WTC11 (cell line): Measurements from ENCODE around the gene LYST. TPM values are rescaled to one million over a fixed set of nuclear protein-coding genes. Genes with fewer than 3 reads are reported as not detected.

Experiments used
- ATF1 ChIP-seq: sonication (generic); formaldehyde crosslinking; IDR thresholded peaks from 2 replicates; pipeline ENCODE4 v1.8.1; 2023; ENCODE audit warnings: mild to moderate bottlenecking, moderate library complexity, missing genetic modification reagents
- CREB1 ChIP-seq: sonication (generic); formaldehyde crosslinking; IDR thresholded peaks from 2 replicates; pipeline ENCODE4 v1.8.0; 2023; ENCODE audit warnings: mild to moderate bottlenecking, missing genetic modification reagents
- CREM ChIP-seq: sonication (generic); formaldehyde crosslinking; IDR thresholded peaks from 2 replicates; pipeline ENCODE4 v1.8.1; 2022; ENCODE audit warnings: mild to moderate bottlenecking, missing genetic modification reagents, moderate library complexity
- E2F1 ChIP-seq: sonication (generic); formaldehyde crosslinking; IDR thresholded peaks from 2 replicates; pipeline ENCODE4 v1.8.0; 2022; ENCODE audit warnings: mild to moderate bottlenecking, missing genetic modification reagents
- ESRRA ChIP-seq: sonication (generic); formaldehyde crosslinking; IDR thresholded peaks from 2 replicates; pipeline ENCODE4 v1.8.1; 2022; ENCODE audit warnings: mild to moderate bottlenecking, missing genetic modification reagents, borderline replicate concordance
- ETV6 ChIP-seq: sonication (generic); formaldehyde crosslinking; IDR thresholded peaks from 2 replicates; pipeline ENCODE4 v1.8.1; 2022; ENCODE audit warnings: mild to moderate bottlenecking, missing genetic modification reagents
- JAZF1 ChIP-seq: fragments of 250-450 bp; sonication (Bioruptor Pico); IDR thresholded peaks from 2 replicates; pipeline ENCODE4 v1.9.0; 2021; ENCODE audit warnings: moderate library complexity, mild to moderate bottlenecking, inconsistent platforms
- JUN ChIP-seq: sonication (generic); formaldehyde crosslinking; IDR thresholded peaks from 2 replicates; pipeline ENCODE4 v1.8.0; 2023; ENCODE audit warnings: mild to moderate bottlenecking, missing genetic modification reagents
- MLX ChIP-seq: sonication (generic); formaldehyde crosslinking; IDR thresholded peaks from 2 replicates; pipeline ENCODE4 v1.8.1; 2023; ENCODE audit warnings: mild to moderate bottlenecking, missing genetic modification reagents, moderate library complexity
- MYBL2 ChIP-seq: sonication (generic); formaldehyde crosslinking; IDR thresholded peaks from 2 replicates; pipeline ENCODE4 v1.8.1; 2023; ENCODE audit warnings: mild to moderate bottlenecking, moderate library complexity, missing genetic modification reagents
- NFATC4 ChIP-seq: fragments of 250-450 bp; sonication (Bioruptor Pico); IDR thresholded peaks from 2 replicates; pipeline ENCODE4 v1.9.0; 2021; ENCODE audit warnings: mild to moderate bottlenecking
- NR1H2 ChIP-seq: sonication (generic); formaldehyde crosslinking; IDR thresholded peaks from 2 replicates; pipeline ENCODE4 v1.9.0; 2021; ENCODE audit warnings: mild to moderate bottlenecking, moderate library complexity, missing genetic modification reagents
- NR3C1 ChIP-seq: sonication (generic); formaldehyde crosslinking; conservative IDR thresholded peaks from 2 replicates; pipeline ENCODE4 v1.8.1; 2023; ENCODE audit warnings: low read depth, mild to moderate bottlenecking, missing genetic modification reagents
- SMAD4 ChIP-seq: sonication (generic); formaldehyde crosslinking; IDR thresholded peaks from 2 replicates; pipeline ENCODE4 v1.8.0; 2022; ENCODE audit warnings: mild to moderate bottlenecking, missing genetic modification reagents
- SOX15 ChIP-seq: fragments of 250-450 bp; sonication (Bioruptor Pico); IDR thresholded peaks from 2 replicates; pipeline ENCODE4 v1.9.0; 2021; ENCODE audit warnings: mild to moderate bottlenecking
- SP1 ChIP-seq: sonication (generic); formaldehyde crosslinking; conservative IDR thresholded peaks from 2 replicates; pipeline ENCODE4 v1.8.1; 2022; ENCODE audit warnings: missing genetic modification reagents
- TEAD1 ChIP-seq: sonication (generic); formaldehyde crosslinking; IDR thresholded peaks from 2 replicates; pipeline ENCODE4 v1.8.0; 2022; ENCODE audit warnings: mild to moderate bottlenecking, missing genetic modification reagents
- TP53 ChIP-seq: sonication (generic); formaldehyde crosslinking; IDR thresholded peaks from 2 replicates; pipeline ENCODE4 v1.8.1; 2023; ENCODE audit warnings: mild to moderate bottlenecking, missing genetic modification reagents
- ZBTB21 ChIP-seq: sonication (generic); formaldehyde crosslinking; IDR thresholded peaks from 2 replicates; pipeline ENCODE4 v1.8.1; 2023; ENCODE audit warnings: mild to moderate bottlenecking, missing genetic modification reagents, borderline replicate concordance
- ZNF121 ChIP-seq: sonication (generic); formaldehyde crosslinking; IDR thresholded peaks from 2 replicates; pipeline ENCODE4 v1.8.0; 2023; ENCODE audit warnings: missing genetic modification reagents
- ZNF263 ChIP-seq: sonication (generic); formaldehyde crosslinking; IDR thresholded peaks from 2 replicates; pipeline ENCODE4 v1.8.1; 2022; ENCODE audit warnings: low read depth, mild to moderate bottlenecking, moderate library complexity, missing genetic modification reagents
- ZNF671 ChIP-seq: fragments of 250-450 bp; sonication (Bioruptor Pico); IDR thresholded peaks from 2 replicates; pipeline ENCODE4 v1.8.0; 2021; ENCODE audit warnings: mild to moderate bottlenecking
- total RNA-seq: library from RNA; stranded (reverse); gene quantifications from 3 replicates; pipeline ENCODE4 v1.2.3, GENCODE V29; 2021
- TF ChIP-seq, protein P1 (sequence below): fragments of 250-450 bp; sonication (Bioruptor Pico); IDR thresholded peaks from 2 replicates; pipeline ENCODE4 v1.9.0; 2021; ENCODE audit warnings: mild to moderate bottlenecking
- TF ChIP-seq, protein P2 (sequence below): fragments of 250-450 bp; sonication (Bioruptor Pico); IDR thresholded peaks from 2 replicates; pipeline ENCODE4 v1.9.0; 2021; ENCODE audit warnings: mild to moderate bottlenecking
- TF ChIP-seq, protein P3 (sequence below): sonication (generic); formaldehyde crosslinking; IDR thresholded peaks from 2 replicates; pipeline ENCODE4 v1.8.0; 2023; ENCODE audit warnings: missing genetic modification reagents
- TF ChIP-seq, protein P4 (sequence below): sonication (generic); formaldehyde crosslinking; IDR thresholded peaks from 2 replicates; pipeline ENCODE4 v1.8.1; 2022; ENCODE audit warnings: mild to moderate bottlenecking, moderate library complexity, missing genetic modification reagents
- TF ChIP-seq, protein P5 (sequence below): sonication (generic); formaldehyde crosslinking; IDR thresholded peaks from 2 replicates; pipeline ENCODE4 v1.8.1; 2023; ENCODE audit warnings: mild to moderate bottlenecking, moderate library complexity, missing genetic modification reagents
- TF ChIP-seq, protein P6 (sequence below): sonication (generic); formaldehyde crosslinking; IDR thresholded peaks from 2 replicates; pipeline ENCODE4 v1.8.1; 2023; ENCODE audit warnings: mild to moderate bottlenecking, missing genetic modification reagents, borderline replicate concordance

The LYST gene
- total RNA-seq, 1 experiment from 2014 or later, result 0.59 TPM

- TF ChIP-seq MLX (CRISPR knock-in tag) (no peak), ZNF121 (CRISPR knock-in tag) (no peak), SOX15 (CRISPR knock-in tag) (no peak), NFATC4 (CRISPR knock-in tag) (no peak), E2F1 (CRISPR knock-in tag) (no peak), JAZF1 (CRISPR knock-in tag) (no peak), MYBL2 (0 out of 2 replicates have a peak, but pooled peaks have one; percentile 34), JUN (CRISPR knock-in tag) (no peak), ESRRA (CRISPR knock-in tag) (no peak), CREB1 (CRISPR knock-in tag) (peak; percentile 66; the same call in 1 of the 2 replicates), TEAD1 (no peak), ZNF263 (CRISPR knock-in tag) (peak; percentile 75), SMAD4 (CRISPR knock-in tag) (0 out of 2 replicates have a peak, but pooled peaks have one; percentile 32), ETV6 (CRISPR knock-in tag) (peak; percentile 74; the same call in 1 of the 2 replicates), ATF1 (CRISPR knock-in tag) (no peak), SP1 (CRISPR knock-in tag) (0 out of 2 replicates have a peak, but pooled peaks have one; percentile 13), ZBTB21 (CRISPR knock-in tag) (peak; percentile 48; the same call in 1 of the 2 replicates), ZNF671 (CRISPR knock-in tag) (no peak), TP53 (peak; percentile 16; the same call in 1 of the 2 replicates), NR1H2 (CRISPR knock-in tag) (no peak), NR3C1 (no peak), CREM (CRISPR knock-in tag) (0 out of 2 replicates have a peak, but pooled peaks have one; percentile 41)
- TF ChIP-seq, protein P1, sequence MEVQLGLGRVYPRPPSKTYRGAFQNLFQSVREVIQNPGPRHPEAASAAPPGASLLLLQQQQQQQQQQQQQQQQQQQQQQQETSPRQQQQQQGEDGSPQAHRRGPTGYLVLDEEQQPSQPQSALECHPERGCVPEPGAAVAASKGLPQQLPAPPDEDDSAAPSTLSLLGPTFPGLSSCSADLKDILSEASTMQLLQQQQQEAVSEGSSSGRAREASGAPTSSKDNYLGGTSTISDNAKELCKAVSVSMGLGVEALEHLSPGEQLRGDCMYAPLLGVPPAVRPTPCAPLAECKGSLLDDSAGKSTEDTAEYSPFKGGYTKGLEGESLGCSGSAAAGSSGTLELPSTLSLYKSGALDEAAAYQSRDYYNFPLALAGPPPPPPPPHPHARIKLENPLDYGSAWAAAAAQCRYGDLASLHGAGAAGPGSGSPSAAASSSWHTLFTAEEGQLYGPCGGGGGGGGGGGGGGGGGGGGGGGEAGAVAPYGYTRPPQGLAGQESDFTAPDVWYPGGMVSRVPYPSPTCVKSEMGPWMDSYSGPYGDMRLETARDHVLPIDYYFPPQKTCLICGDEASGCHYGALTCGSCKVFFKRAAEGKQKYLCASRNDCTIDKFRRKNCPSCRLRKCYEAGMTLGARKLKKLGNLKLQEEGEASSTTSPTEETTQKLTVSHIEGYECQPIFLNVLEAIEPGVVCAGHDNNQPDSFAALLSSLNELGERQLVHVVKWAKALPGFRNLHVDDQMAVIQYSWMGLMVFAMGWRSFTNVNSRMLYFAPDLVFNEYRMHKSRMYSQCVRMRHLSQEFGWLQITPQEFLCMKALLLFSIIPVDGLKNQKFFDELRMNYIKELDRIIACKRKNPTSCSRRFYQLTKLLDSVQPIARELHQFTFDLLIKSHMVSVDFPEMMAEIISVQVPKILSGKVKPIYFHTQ (CRISPR knock-in tag), result no peak
- TF ChIP-seq, protein P2, sequence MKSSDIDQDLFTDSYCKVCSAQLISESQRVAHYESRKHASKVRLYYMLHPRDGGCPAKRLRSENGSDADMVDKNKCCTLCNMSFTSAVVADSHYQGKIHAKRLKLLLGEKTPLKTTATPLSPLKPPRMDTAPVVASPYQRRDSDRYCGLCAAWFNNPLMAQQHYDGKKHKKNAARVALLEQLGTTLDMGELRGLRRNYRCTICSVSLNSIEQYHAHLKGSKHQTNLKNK, result no peak
- TF ChIP-seq, protein P3, sequence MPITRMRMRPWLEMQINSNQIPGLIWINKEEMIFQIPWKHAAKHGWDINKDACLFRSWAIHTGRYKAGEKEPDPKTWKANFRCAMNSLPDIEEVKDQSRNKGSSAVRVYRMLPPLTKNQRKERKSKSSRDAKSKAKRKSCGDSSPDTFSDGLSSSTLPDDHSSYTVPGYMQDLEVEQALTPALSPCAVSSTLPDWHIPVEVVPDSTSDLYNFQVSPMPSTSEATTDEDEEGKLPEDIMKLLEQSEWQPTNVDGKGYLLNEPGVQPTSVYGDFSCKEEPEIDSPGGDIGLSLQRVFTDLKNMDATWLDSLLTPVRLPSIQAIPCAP (CRISPR knock-in tag), result 0 out of 2 replicates have a peak, but pooled peaks have one; percentile 36
- TF ChIP-seq, protein P4, sequence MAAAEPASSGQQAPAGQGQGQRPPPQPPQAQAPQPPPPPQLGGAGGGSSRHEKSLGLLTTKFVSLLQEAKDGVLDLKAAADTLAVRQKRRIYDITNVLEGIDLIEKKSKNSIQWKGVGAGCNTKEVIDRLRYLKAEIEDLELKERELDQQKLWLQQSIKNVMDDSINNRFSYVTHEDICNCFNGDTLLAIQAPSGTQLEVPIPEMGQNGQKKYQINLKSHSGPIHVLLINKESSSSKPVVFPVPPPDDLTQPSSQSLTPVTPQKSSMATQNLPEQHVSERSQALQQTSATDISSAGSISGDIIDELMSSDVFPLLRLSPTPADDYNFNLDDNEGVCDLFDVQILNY (CRISPR knock-in tag), result no peak
- TF ChIP-seq, protein P5, sequence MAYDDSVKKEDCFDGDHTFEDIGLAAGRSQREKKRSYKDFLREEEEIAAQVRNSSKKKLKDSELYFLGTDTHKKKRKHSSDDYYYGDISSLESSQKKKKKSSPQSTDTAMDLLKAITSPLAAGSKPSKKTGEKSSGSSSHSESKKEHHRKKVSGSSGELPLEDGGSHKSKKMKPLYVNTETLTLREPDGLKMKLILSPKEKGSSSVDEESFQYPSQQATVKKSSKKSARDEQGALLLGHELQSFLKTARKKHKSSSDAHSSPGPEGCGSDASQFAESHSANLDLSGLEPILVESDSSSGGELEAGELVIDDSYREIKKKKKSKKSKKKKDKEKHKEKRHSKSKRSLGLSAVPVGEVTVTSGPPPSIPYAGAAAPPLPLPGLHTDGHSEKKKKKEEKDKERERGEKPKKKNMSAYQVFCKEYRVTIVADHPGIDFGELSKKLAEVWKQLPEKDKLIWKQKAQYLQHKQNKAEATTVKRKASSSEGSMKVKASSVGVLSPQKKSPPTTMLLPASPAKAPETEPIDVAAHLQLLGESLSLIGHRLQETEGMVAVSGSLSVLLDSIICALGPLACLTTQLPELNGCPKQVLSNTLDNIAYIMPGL (CRISPR knock-in tag), result 0 out of 2 replicates have a peak, but pooled peaks have one; percentile 3
- TF ChIP-seq, protein P6, sequence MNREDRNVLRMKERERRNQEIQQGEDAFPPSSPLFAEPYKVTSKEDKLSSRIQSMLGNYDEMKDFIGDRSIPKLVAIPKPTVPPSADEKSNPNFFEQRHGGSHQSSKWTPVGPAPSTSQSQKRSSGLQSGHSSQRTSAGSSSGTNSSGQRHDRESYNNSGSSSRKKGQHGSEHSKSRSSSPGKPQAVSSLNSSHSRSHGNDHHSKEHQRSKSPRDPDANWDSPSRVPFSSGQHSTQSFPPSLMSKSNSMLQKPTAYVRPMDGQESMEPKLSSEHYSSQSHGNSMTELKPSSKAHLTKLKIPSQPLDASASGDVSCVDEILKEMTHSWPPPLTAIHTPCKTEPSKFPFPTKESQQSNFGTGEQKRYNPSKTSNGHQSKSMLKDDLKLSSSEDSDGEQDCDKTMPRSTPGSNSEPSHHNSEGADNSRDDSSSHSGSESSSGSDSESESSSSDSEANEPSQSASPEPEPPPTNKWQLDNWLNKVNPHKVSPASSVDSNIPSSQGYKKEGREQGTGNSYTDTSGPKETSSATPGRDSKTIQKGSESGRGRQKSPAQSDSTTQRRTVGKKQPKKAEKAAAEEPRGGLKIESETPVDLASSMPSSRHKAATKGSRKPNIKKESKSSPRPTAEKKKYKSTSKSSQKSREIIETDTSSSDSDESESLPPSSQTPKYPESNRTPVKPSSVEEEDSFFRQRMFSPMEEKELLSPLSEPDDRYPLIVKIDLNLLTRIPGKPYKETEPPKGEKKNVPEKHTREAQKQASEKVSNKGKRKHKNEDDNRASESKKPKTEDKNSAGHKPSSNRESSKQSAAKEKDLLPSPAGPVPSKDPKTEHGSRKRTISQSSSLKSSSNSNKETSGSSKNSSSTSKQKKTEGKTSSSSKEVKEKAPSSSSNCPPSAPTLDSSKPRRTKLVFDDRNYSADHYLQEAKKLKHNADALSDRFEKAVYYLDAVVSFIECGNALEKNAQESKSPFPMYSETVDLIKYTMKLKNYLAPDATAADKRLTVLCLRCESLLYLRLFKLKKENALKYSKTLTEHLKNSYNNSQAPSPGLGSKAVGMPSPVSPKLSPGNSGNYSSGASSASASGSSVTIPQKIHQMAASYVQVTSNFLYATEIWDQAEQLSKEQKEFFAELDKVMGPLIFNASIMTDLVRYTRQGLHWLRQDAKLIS (CRISPR knock-in tag), result no peak
These were observed 217.7 kb downstream of the LYST start (continued) for GRCh38 chr1:235648954-235649367.
